Right hindlimb (tissue), 1 donor: ENCODE results near the gene DISP2.
A peak's percentile ranks its signal among the peaks of the same experiment; 100 is the strongest.

Experiments used
- DNase-seq: peaks from one replicate; pipeline ENCODE4 v3.0.0-alpha.2; 2018

DISP2 gene

DNA sequence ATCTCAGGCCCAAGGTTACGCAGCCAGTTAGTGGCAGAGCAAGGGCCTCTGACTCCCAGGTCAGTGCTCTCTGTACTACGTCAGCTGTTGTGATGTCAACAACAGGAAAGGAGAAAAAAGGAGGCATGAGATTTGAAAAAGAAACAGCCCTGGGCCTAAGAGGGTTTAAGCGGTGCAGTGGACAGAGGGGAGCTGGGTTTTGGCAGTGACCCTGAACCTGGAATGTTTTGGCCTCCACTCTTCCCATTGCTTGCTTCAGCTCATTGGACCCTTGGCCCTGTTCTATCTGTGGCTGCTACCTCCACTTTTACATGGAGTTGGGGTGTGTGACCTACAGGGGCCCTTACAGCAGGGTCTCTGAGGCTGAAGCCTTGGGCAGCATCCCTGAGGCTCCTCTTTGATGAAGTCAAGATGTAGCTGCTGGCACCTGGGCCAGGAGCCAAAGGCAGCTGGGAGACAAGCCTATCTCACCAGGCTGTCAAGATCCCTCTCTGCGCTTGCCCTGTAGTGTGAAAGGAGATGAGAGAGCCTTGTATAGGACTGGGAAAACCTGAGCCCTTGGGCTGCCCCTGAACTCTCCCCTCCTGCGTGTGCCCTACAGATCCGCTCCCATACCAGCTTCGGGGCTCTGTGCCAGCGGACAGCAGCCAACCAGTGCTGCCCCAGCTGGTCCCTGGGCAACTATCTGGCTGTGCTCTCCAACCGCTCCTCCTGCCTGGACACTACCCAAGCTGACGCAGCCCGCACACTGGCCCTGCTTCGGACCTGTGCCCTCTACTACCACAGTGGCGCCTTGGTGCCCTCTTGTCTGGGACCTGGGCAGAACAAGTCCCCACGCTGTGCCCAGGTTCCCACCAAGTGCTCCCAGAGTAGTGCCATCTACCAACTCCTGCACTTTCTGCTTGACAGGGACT, 8.7 kb downstream of the DISP2 start:
- peak; percentile 51 for DNase-seq

DNA sequence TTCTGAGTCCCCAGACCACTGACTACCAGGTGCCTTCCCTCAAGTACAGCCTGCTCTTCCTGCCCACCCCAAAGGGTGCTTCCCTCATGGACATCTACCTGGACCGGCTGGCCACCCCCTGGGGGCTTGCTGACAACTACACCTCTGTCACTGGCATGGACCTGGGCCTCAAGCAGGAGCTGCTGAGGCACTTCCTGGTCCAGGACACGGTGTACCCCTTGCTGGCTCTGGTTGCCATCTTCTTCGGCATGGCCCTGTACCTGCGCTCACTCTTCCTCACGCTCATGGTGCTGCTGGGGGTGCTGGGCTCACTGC, 9.3 kb downstream of the DISP2 start:
- no peak for DNase-seq

DNA sequence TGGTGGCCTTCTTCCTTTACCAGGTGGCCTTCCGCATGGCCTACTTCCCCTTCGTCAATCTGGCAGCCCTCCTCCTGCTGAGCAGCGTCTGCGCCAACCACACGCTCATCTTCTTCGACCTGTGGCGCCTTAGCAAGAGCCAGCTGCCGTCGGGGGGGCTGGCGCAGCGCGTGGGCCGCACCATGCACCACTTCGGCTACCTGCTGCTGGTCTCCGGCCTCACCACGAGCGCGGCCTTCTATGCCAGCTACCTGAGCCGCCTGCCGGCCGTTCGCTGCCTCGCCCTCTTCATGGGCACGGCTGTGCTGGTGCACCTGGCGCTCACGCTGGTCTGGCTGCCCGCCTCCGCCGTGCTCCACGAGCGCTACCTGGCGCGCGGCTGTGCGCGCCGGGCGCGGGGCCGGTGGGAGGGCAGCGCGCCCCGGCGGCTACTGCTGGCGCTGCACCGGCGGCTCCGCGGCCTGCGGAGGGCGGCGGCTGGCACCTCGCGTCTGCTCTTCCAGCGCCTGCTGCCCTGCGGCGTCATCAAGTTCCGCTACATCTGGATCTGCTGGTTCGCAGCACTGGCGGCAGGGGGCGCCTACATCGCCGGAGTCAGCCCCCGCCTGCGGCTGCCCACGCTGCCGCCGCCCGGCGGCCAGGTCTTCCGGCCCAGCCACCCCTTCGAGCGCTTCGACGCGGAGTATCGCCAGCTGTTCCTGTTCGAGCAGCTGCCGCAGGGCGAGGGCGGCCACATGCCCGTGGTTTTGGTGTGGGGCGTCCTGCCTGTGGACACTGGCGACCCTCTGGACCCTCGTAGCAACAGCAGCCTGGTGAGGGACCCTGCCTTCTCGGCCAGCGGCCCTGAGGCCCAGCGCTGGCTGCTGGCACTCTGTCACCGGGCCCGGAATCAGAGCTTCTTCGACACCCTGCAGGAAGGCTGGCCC, 9.9 kb downstream of the DISP2 start:
- peak; percentile 88 for DNase-seq

DNA sequence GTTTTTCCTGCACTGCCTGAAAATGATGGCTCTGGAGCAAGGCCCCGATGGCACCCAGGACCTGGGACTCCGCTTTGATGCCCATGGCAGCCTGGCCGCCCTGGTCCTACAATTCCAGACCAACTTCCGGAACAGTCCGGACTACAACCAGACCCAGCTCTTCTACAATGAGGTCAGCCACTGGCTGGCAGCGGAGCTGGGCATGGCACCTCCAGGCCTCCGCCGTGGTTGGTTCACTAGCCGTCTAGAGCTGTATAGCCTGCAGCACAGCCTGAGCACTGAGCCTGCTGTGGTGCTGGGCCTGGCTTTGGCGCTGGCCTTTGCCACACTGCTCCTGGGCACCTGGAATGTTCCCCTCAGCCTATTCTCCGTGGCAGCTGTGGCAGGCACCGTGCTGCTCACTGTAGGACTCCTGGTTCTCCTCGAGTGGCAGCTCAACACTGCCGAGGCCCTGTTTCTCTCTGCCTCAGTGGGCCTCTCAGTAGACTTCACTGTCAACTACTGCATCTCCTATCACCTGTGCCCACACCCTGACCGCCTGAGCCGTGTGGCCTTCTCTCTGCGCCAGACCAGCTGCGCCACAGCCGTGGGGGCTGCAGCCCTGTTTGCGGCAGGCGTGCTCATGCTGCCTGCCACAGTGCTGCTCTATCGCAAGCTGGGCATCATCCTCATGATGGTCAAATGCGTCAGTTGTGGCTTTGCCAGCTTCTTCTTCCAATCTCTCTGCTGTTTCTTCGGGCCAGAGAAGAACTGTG, 10.9 kb downstream of the DISP2 start:
- no peak for DNase-seq

DNA sequence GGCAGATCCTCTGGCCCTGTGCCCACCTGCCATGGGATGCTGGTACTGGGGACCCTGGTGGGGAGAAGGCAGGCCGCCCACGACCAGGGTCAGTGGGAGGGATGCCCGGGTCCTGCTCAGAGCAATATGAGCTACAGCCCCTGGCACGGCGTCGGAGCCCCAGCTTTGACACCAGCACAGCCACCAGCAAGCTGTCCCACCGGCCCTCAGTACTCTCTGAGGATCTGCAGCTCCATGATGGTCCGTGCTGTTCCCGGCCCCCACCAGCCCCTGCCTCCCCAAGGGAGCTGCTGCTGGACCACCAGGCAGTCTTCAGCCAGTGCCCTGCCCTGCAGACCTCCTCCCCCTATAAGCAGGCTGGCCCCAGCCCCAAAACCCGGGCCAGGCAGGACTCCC, 11.5 kb downstream of the DISP2 start:
- no peak for DNase-seq

DNA sequence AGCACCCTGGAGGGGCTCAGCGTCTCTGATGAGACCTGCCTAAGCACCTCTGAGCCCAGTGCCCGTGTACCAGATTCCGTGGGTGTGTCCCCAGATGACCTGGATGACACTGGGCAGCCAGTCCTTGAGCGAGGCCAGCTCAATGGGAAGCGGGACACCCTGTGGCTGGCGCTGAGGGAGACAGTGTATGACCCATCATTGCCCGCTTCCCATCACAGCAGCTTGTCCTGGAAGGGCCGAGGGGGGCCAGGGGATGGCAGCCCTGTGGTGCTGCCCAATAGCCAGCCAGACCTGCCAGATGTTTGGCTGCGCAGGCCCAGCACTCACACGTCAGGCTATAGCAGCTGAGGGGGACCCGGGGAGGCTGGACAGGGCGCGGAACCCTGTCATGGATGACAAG, 12.0 kb downstream of the DISP2 start:
- DNase-seq: no peak

DNA sequence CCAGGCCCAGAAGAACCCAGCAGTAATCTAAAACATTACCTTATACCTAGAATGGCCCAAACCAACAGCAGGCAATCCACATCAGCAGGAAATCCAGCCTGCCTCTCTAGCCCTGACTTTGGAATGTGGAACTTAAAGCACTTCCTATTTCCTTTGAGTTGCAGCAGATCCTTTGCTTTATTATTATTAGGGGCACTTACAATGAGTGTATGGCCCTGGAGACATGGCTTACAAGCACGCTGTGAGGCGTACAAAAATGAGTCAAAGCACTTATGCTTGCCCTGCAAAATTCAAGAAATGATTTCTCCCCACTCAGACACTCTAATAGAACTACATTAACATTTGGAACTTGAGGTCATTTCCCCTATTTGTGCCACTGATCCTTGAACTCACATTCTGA, 15.0 kb downstream of the DISP2 start:
- no peak for DNase-seq

DNA sequence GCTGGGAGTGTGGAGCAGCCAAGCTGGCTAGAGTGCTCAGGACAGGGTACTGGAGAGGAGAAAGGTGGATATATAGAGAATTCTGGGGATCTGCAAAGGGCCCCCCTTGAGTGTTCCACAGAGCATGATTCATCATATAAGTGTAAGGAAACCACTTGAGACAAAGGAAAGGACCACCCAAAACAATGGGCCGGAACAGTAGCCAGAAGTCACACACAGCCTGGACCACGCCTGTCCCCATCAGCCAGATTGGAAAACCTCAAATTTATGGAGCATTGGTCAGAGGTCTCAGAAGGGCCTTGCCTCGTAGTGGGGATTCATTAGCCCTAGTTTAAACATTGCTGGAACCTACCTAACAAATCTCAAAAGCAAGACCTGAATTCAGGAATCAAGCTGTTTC, 19.6 kb downstream of the DISP2 start:
- DNase-seq: no peak

DNA sequence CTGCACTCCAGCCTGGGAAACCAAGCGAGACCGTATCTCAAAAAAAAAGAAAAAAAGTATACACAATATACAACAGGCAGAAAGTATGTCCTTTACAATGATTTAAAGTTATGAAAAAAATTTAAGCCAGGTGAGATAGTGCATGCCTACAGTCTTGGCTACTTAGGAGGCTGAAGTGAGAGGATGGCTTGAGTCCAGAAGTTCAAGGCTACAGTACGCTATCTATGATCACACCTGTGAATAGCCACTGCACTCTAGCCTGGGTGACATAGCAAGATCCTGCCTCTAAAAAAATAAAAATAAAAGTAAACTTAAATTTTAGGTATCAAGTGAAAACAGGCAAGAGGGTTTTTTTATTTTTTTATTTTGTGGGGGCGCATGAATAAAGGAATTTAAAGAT, 21.4 kb downstream of the DISP2 start:
- no peak for DNase-seq

DNA sequence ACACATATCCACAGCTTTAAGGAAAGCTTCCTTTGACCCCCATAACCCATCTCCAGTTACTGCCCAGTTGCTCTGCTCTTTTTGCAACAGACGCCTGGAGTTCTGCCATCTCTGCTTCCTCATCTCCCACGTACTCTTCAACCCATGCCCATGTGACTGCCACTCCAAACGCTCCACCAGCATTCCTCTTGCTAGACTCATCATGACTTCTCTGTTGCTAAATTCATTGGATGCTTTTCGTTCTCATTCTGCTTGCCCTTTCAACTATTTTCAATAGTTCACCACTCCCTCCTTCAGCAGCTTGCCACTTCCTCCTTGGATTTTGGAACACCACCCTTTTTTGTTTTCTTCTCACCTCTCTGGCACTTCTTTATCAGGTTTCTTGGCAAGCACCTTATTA, 21.8 kb downstream of the DISP2 start:
- DNase-seq: no peak

DNA sequence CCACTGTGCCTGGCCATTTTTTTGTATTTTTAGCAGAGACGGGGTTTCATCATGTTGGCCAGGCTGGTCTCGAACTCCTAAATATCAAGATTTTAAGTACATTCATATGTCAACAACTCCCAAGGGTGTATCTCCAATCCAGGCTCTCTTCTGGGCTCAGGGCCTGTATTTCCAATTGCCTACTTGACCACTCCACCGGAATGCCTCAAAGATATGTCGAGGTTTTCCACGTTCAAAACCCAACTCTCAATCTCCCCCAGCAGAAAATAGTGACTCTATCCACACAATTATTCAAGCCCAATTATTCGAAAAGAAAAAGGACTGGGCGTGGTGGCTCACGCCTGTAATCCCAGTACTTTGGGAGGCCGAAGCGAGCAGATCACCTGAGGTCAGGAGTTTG, 22.6 kb downstream of the DISP2 start:
- no peak for DNase-seq

DNA sequence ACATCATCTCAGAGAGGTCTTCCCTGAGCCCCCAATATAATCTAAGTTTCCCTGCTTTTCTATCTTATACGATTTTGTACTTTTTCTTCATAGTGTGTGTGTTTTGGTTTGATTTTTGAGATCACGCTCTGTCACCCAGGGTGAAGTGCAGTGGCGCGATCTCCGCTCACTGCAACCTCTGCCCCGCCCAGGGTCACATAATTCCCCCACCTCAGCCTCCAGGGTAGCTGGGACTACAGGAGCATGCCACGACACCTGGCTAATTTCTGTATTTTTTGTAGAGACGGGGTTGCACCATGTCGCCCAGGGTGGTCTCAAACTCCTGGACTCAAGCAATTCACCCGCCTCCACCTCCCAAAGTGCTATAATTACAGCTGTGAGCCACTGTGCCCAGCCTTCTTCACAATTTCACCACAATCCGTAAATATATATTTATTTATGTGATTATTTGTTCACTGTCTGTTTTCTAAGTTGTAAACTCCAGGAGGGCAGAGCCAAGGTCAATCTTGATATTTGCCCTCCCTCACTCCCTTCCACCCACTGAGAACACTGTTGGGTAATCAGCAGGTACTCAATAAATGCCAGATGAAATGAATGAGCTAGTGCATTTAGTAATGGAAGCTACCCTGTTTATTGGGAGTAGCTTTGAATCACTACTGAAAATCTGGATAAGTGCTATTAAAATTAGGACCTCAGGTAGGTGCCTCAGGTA, 24.0 kb downstream of the DISP2 start:
- DNase-seq: no peak

DNA sequence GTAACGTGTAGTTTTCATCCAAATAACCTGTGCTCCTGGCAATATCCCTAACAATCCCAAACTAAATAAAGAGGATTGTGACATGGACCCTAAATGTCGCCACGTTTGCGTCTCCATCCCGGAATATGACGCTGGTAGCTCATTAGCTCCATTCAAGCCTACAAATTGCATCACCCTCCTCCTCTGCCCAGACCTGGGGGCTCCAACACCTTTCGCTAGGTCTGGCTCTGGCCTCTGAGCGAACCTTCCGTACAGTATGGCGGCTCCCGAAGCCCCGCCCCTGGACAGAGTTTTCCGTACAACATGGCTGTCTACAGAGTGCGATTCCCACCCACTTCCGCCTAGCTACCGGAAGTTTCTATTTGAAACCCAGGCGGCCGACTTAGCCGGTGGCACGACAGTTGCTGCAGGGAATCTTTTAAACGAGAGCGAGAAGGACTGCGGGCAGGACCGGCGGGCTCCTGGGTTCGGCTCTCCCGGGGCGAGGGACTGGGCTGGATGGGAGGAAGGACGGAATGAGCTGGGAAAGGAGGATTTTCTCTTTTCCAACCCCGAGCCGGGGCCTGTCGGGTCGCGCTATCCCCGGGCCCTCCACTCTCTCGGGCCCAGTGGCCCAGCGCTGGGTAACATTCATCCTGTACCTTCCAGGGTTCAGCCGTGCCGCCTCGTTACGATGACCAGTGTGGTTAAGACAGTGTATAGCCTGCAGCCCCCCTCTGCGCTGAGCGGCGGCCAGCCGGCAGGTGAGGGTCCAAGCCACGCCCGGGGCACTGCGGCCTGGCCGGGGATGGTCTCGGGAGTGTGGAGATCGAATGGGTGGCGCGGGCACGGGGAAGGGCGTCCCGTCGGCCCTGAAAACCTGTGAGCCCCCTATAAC, 24.8 kb downstream of the DISP2 start, which contains the start of gene KNSTRN:
TSS of gene KNSTRN (plus strand) at position 142 of the 877 bp plus-strand sequence. CDS start at position 257, 115 bp downstream.
- peak; percentile 92 for DNase-seq

DNA sequence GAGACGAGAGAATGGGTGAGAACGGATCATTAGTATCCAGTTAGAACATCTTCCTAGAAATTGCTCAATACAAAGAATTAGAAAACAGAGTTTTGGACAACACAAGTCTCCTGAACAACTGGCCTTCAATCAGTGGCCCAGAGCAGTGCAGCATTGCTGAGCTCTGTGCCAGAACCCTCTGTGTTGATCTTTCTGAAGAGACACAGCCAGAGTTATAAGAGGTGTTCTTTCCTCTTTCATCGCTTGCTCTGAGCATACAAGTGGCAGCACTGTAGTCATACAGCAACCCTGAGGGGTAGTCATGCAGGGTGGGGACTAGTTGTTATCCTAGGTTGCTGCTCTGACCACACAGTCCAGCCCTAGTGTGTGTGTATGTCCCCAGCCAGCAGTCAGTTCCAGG, 28.5 kb downstream of the DISP2 start:
- DNase-seq: no peak

DNA sequence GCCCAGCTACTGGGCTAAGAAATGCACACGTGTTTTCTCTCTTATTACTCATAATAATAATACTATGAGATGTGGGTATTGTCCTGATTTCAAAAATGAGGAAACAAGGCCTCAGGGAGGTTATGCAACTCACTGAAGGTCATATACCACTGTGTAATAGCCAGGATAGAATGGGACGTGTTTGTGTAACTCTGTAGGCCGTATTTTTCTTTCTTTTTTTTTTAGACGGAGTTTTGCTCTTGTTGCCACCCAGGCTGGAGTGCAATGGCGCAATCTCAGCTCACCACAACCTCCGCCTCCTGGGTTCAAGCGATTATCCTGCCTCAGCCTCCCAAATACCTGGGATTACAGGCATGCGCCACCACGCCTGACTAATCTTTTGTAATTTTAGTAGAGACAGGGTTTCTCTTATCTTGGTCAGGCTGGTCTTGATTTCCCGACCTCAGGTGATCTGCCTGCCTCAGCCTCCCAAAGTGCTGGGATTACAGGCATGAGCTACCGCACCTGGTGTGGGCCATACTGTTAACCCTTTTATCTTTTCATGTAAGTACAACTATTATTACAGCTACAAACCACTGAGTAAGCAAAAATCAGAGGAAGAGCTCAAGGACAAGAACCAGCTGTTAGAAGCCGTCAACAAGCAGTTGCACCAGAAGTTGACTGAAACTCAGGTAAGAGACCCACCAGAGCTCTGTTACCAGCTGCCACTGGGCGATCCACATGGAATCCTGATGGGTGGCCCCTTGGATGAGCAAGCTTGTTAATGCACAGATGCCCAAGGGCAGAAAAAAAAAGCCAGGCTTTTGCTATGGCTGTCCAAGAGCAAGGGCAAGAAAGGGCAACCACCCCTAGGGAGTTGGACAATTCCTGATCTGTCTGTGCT, 31.2 kb downstream of the DISP2 start:
- DNase-seq: no peak

DNA sequence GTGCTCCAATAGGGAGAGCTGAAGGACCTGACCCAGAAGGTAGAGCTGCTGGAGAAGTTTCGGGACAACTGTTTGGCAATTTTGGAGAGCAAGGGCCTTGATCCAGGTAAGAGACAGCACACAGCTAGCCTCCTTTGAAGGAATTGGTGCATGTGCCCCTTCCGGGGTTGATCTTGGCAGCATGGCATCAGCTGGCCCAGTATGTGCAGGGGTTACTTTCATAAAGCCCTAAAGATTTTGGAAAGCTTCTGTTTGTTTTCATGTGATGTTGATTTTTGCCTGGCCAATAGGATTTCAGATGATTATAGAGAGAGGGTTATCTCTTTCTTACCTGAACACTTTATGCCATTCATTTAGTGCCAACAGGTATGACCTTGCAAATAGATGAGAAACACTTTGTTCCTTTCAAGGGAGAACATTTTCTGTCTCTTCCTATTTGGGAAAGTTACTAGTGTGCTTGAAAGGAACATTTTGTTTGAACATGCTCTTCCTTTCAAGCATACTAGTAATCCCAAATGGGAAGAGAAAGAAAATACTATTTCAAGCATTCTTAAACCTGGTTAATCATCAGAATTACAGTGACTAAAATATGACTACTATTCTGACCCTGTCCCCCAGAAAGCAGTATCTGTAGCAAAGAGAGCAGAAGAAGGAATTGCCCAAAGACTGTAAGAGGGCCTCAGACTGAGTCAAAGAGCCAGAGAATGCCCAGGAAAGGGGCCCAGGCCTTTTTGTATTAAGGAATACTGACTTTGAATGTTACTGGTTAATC, 32.0 kb downstream of the DISP2 start:
- no peak for DNase-seq

DNA sequence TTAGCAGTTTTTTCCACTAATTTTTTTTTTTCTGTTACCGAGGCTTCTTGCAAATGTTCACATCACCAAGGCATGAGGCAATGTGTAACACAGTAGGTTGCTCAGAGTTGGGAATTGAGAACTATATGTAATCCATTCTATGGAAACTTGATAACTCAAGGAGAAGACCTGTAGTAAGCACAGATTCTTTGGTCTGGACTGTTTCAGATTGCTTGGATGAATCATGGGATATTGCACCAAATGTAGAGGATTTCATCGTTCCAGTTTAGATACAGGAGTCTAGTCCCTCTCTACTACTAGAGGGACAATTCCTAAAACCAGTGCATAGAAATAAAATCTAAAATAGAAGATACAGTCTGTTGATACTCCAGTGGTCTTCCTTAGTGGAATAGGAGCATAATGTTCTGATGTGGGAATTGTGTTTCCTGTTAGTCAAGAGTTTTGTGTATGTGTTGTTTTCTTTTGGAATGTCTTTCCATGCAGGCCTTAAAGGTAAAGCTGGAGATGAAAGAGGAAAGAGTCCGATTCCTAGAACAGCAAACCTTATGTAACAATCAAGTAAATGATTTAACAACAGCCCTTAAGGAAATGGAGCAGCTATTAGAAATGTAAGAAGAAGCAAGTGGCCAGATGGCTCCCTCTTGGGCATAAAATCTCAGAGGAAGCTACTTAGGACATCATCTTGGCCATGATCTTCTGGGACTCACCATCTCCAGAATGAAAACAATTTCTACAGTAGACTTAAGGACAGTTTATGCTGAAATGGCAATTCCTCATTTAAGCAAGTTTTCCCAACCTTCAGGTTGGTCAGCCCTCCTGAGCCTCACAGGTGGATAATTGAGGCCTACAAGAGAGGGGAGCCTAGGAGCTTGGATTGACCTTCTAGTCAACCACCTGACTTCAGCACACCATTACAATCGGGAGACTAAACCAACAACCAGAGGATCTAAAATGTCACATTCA, 35.2 kb downstream of the DISP2 start:
- DNase-seq: no peak

DNA sequence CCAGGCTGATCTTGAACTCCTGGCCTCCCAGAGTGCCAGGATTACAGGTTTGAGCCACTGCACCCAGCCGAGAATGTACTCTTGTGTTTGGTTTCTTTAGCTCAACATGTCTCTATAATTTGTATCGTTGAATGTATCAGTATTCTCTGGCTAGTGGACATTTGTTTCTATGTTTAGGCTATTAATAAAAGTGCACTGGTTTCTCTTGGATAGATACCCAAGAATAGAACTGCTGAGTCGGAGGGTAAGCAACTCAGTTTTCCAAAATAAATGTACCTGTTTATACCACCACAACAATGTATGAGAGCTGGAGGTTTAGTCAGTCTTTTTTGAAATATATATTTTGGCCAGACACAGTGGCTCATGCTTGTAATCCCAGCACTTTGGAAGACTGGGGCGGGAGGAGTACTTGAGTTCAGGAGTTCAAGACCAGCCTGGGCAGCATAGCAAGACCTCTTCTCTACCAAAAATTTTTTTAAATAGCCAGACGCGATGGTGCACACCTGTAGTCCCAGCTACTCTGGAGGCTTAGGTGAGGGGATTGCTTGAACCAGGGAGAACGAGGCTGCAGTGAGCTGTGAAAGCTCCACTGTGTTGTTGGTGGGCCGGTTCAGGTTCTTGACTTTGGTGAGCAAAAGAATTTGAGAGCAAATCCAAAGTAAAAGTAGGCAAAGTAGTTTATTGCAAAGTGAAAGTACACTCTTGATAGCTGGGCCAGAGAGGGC, 39.8 kb downstream of the DISP2 start:
- DNase-seq: no peak
